Coronary artery (tissue), 2 donors: ENCODE measurements around the gene GALNT17.

ENCODE experiments used
- DNase-seq: peaks from one replicate; pipeline ENCODE4 v3.0.0-alpha.2; 2017; ENCODE audit warnings: low spot score
- H3K27ac ChIP-seq, 2 donors: fragments of 200-600 bp; sonication (generic); one replicate each; pipeline ENCODE4 v1.5.1; 2016 to 2019
- H3K4me3 ChIP-seq: fragments of 200-600 bp; sonication (generic); 2 replicates; pipeline ENCODE4 v1.5.1; 2016; ENCODE audit warnings: mild to moderate bottlenecking, moderate library complexity
- CTCF ChIP-seq: fragments of 200-600 bp; sonication (generic); IDR thresholded peaks from one replicate; pipeline ENCODE4 v1.5.1; 2019; ENCODE audit warnings: antibody characterized with exemption

The GALNT17 gene

DNA sequence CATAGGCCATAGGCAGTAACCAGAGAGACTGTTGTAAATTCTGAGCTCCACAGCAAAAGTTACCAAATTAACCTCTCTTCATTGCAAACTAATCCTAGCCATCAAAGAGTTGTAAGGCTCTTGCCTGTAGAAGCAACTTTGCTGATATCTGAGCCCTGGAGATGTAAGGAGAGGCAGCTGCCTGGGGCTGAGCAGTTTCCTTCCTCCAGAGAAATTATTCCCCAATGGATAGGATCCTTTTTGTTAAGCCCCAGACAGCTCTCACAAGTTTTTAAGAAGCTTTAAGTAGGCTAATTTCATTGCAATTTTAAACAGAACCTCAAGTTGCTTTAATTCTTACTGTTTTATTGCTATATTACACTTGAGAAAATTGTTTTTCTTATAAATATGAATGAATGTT lies 211.1 kb downstream of the GALNT17 start:
- no peak overlapping the region for H3K27ac ChIP-seq
- H3K4me3 ChIP-seq = no peak overlapping the region
- no peak for TF ChIP-seq CTCF
- no peak for DNase-seq

- no peak overlapping the region for H3K4me3 ChIP-seq
- DNase-seq = no peak
- no peak for TF ChIP-seq CTCF
- H3K27ac ChIP-seq = no peak overlapping the region
Measured at GRCh38 chr7:71343892-71344291, 211.9 kb downstream of the GALNT17 start.

- no peak for TF ChIP-seq CTCF
- Histone ChIP-seq H3K4me3 (no peak overlapping the region), H3K27ac (no peak overlapping the region)
- no peak for DNase-seq
Measured at GRCh38 chr7:71345117-71345884, 213.4 kb downstream of the GALNT17 start.

DNA sequence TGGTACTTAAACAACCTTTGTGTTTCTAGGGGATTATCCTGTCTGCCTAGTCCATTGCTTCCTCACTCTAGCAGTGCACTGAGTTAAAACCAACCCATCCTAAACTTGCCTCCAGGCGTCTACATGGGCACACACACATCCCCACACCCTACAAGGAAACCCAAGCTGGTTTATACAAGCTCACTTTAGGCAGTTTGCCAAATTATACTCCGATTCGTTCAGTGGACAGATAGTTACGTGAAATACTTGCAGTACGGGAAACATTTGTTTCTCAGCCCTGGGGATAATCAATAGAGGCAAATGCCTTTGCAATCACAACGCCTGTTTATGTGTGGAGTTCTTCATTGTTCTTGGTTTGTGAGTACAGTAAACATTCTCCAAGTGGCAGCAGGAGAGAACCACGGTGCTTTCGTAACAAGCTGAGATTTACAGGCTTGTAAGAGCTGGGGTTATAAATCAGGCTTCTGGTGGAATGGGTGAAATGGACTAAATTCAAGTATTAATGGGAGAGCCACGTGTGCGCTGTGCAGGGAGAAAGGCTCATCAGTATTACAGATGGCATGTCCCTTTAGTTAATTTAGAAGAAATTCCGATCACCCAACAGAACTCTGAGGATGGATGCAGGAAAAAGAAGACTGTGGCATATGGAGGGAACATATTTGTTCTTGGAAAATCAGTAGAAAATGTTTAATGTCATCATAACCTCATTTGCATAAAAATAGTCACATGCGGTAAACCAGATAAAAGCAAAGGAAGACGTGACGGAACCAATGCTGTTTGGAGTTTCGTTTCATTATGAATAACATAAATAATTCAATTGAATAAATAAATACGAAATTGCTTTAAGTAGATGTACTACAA lies 217.1 kb downstream of the GALNT17 start:
- Histone ChIP-seq H3K4me3 (no peak overlapping the region), H3K27ac (no peak overlapping the region)
- no peak for TF ChIP-seq CTCF
- no peak for DNase-seq

- no peak for DNase-seq
- H3K4me3 ChIP-seq = no peak overlapping the region
- H3K27ac ChIP-seq = no peak overlapping the region
- TF ChIP-seq CTCF = no peak
Measured at GRCh38 chr7:71349682-71350481, 217.9 kb downstream of the GALNT17 start.

- Histone ChIP-seq H3K4me3 (no peak overlapping the region), H3K27ac (no peak overlapping the region)
- no peak for TF ChIP-seq CTCF
- no peak for DNase-seq
Measured at GRCh38 chr7:71350680-71351079, 218.7 kb downstream of the GALNT17 start.
